Sigmoid colon (tissue), 7 donors: ENCODE data around the gene QSOX1. TPM values are rescaled to one million over a fixed set of nuclear protein-coding genes. Genes with fewer than 3 reads are reported as not detected.

Experiments used
- DNase-seq: peaks from one replicate; pipeline ENCODE4 v3.0.0-alpha.2; 2019
- H3K27ac ChIP-seq, 4 donors: fragments of 200-600 bp; sonication (generic); one replicate each; pipeline ENCODE4 v1.5.1; 2016 to 2019; ENCODE audit warnings: mild to moderate bottlenecking in 1 of 4
- H3K27me3 ChIP-seq, 3 donors: fragments of 200-600 bp; sonication (generic); one replicate each; pipeline ENCODE4 v1.5.1; 2019; ENCODE audit warnings: mild to moderate bottlenecking in 1 of 3
- H3K36me3 ChIP-seq, 4 donors: fragments of 200-600 bp; sonication (generic); one replicate each; pipeline ENCODE4 v1.5.1; 2016 to 2019
- H3K4me1 ChIP-seq, 4 donors: fragments of 200-600 bp; sonication (generic); one replicate each; pipeline ENCODE4 v1.5.1; 2017 to 2019
- H3K4me3 ChIP-seq, 4 donors: fragments of 200-600 bp; sonication (generic); one replicate each; pipeline ENCODE4 v1.5.1; 2017 to 2019; ENCODE audit warnings: mild to moderate bottlenecking in 2 of 4, moderate library complexity in 1 of 4
- H3K9me3 ChIP-seq, 4 donors: fragments of 200-600 bp in 3 of 4; sonication (generic) in 3 of 4; one replicate each; pipeline versions ENCODE4 v1.5.1 to v1.6.1; 2013 to 2019
- EP300 ChIP-seq, 4 donors: sonication (generic); formaldehyde crosslinking; IDR thresholded peaks; one replicate each; pipeline ENCODE4 v1.6.1; 2017; ENCODE audit warnings: antibody characterized with exemption in 4 of 4
- POLR2A ChIP-seq, 2 donors: fragments of 450-650 bp; IDR thresholded peaks; one replicate each; pipeline ENCODE4 v1.6.1; 2016; ENCODE audit warnings: antibody characterized with exemption in 2 of 2, mild to moderate bottlenecking in 2 of 2, moderate library complexity in 2 of 2
- POLR2AphosphoS5 ChIP-seq, 4 donors: sonication (generic); formaldehyde crosslinking; IDR thresholded peaks; one replicate each; pipeline ENCODE4 v1.6.1; 2017; ENCODE audit warnings: antibody characterized with exemption in 4 of 4
- WGBS, 2 donors: extraction: QIAGEN DNeasy Blood & Tissue Kit; methylation state at CpG; one replicate each; pipeline ENCODE4 v1.1.7; 2013; 5-methylcytosine and 5-hydroxymethylcytosine counted together
- intact Hi-C: fragments of 100-400 bp; cut with DNase I; formaldehyde crosslinking; loops from one replicate; pipeline ENCODE4 v1.15.1; 2023
- polyA plus RNA-seq, 3 donors: library from polyadenylated mRNA; stranded (reverse); fragments of 200-250 nt; gene quantifications; one replicate each; pipeline ENCODE4 v1.2.3, GENCODE V29; 2013
- total RNA-seq, 4 donors: library from RNA; depleted of rRNA; stranded (reverse); fragments of >200 nt; gene quantifications; one replicate each; pipeline ENCODE4 v1.1.0, GENCODE V29; 2016
- TF ChIP-seq, protein P1 (sequence below), 4 experiments: fragments of 450-650 bp in 3 of 4; fragments of 200-600 bp in 1 of 4; IDR thresholded peaks; one replicate each; pipeline ENCODE4 v1.5.1; 2016 to 2019; ENCODE audit warnings: antibody characterized with exemption in 4 of 4, mild to moderate bottlenecking in 3 of 4, moderate library complexity in 2 of 4
- donor health status: healthy with polysubstance abuse.
- donor health status: Bipolar disorder and iron deficiency.
- donor health status: healthy.

QSOX1 gene
- total and polyA plus RNA-seq, 7 donors, result 26.4 to 175 (median 71.9) TPM

DNA sequence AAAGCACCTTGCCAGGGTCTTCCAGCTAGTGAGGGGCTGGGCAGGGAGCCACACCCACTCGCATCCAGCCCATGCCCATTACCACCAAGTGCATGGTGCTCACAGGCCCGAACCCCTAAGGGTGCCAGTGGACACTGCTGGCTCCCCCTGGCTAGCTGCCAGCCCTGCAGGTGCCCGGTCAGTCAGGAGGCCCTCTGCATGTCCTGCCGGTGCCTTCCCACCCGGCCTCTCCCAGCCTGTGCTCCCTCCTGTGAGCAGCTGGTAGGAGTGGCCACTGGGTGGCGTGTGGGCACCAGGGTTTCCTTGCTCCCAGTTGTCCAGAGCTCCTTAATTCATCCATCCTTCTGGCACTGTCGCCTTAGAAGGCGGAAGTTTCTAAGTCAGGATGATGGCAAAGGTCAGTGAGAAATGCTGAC, 33.4 kb downstream of the QSOX1 start:
- peaks cover 22 to 92% (median 29%) of the 10 kb centered on the region in 4 donors for H3K36me3 ChIP-seq
- H3K4me3 ChIP-seq, result no peak overlapping the region
- no peaks in the 10 kb centered on the region for H3K4me1 ChIP-seq
- 35 to 66% methylated on average over 8 of the region's 8 CpGs for WGBS, 2 donors
- no peak overlapping the region for H3K27ac ChIP-seq
- intact Hi-C loops, result loop anchor here (5.0 kb wide), 1 partner anchor 294 kb away; no protein-coding TSS in a partner anchor
- no peak for DNase-seq
- TF ChIP-seq EP300 (IDR thresholded peaks at IDR 0.05), result no peak
- TF ChIP-seq, protein P1, sequence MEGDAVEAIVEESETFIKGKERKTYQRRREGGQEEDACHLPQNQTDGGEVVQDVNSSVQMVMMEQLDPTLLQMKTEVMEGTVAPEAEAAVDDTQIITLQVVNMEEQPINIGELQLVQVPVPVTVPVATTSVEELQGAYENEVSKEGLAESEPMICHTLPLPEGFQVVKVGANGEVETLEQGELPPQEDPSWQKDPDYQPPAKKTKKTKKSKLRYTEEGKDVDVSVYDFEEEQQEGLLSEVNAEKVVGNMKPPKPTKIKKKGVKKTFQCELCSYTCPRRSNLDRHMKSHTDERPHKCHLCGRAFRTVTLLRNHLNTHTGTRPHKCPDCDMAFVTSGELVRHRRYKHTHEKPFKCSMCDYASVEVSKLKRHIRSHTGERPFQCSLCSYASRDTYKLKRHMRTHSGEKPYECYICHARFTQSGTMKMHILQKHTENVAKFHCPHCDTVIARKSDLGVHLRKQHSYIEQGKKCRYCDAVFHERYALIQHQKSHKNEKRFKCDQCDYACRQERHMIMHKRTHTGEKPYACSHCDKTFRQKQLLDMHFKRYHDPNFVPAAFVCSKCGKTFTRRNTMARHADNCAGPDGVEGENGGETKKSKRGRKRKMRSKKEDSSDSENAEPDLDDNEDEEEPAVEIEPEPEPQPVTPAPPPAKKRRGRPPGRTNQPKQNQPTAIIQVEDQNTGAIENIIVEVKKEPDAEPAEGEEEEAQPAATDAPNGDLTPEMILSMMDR (IDR thresholded peaks at IDR 0.05), result peak in 2 of 4 experiments; percentile 38 to 44
- no peaks in the 10 kb centered on the region for H3K9me3 ChIP-seq
- no peaks in the 10 kb centered on the region for H3K27me3 ChIP-seq

DNA sequence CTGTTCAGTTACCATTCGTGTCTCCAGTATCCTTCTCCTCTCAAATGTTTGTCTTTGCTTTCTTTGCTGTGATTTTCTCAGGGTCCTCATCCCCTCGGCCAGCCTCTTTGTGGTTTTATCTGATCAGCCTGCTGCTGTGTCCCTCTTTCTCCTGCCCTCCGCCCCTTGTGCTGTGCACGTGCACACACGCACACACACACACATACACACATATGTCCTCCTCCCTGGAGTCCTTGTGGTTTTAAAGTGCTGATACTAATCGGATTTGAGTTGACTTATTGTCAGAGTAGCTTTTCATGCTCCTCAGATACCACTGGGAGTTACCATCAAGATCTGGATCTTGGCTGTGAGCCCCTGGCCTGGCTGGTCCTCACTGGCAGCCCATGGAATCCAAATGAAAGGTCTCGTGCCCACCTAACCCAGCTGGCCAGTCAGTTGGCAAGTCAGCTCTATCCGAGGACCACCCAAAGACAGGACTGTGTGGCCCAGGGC, 34.1 kb downstream of the QSOX1 start:
- Histone ChIP-seq H3K27ac (no peak overlapping the region), H3K4me1 (no peaks in the 10 kb centered on the region), H3K4me3 (no peak overlapping the region), H3K27me3 (no peaks in the 10 kb centered on the region), H3K36me3 (peaks cover 22 to 86% (median 29%) of the 10 kb centered on the region in 4 donors), H3K9me3 (no peaks in the 10 kb centered on the region)
- TF ChIP-seq EP300 (IDR thresholded peaks at IDR 0.05), result no peak
- TF ChIP-seq POLR2AphosphoS5 (IDR thresholded peaks at IDR 0.05), result no peak
- TF ChIP-seq POLR2A (IDR thresholded peaks at IDR 0.05), result no peak
- 90 to 92% methylated on average over 8 of the region's 8 CpGs for WGBS, 2 donors
- intact Hi-C loops, result loop anchor here (5.0 kb wide), 1 partner anchor 294 kb away; no protein-coding TSS in a partner anchor
- no peak for DNase-seq

DNA sequence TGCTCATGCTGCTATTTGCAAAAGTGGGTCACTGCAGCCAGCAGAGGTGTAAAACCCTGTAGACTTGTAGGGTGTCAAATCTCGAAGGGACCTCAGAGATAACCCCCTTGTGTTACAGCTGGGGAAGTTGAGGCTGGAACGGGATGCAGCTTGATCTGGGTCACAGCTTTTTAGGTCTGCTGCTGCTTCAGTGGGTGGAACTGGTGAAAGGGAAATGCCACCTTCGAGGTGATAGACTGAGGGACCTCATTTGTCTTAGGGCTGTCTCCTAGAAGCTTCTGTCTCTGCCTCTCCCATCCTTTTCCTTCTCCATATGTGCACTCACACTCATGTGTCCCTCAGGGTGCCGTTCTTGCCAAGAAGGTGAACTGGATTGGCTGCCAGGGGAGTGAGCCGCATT, 35.4 kb downstream of the QSOX1 start:
- no peaks in the 10 kb centered on the region for H3K4me1 ChIP-seq
- H3K4me3 ChIP-seq, result no peak overlapping the region
- DNase-seq, result no peak
- H3K27ac ChIP-seq, result no peak overlapping the region
- H3K27me3 ChIP-seq, result no peaks in the 10 kb centered on the region
- 90 to 91% methylated on average over 5 of the region's 5 CpGs for WGBS, 2 donors
- TF ChIP-seq, protein P1 (IDR thresholded peaks at IDR 0.05), result no peak
- peaks cover 17 to 79% (median 29%) of the 10 kb centered on the region in 4 donors for H3K36me3 ChIP-seq
- intact Hi-C loops, result no loop called here
- no peaks in the 10 kb centered on the region for H3K9me3 ChIP-seq

DNA sequence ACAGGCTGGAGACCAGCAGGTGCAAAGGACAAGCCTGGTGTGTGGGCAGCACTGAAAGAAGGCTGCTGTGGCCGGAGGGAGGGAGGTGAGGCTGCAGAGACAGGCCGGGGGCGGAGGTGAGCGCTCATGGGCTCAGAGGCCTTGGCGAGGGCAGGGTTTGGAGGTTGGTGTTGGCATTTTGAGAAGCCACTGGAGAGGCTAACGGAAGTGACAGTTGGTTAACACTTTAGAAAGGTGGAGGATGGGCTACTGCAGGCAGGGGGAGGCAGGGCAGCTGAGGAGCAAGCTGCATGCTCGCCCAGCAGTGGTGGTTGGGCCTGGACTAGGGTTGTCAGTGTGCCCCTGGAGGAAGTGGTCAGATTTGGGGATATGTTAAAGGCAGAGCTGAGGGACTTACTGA, 37.5 kb downstream of the QSOX1 start:
- H3K4me1 ChIP-seq, result no peaks in the 10 kb centered on the region
- no peak for DNase-seq
- no peak overlapping the region for H3K4me3 ChIP-seq
- H3K36me3 ChIP-seq, result peaks cover 17 to 77% (median 25%) of the 10 kb centered on the region in 4 donors
- H3K9me3 ChIP-seq, result no peaks in the 10 kb centered on the region
- 88 to 95% methylated on average over 7 of the region's 7 CpGs for WGBS, 2 donors
- intact Hi-C loops, result no loop called here
- no peak overlapping the region for H3K27ac ChIP-seq
- no peak for TF ChIP-seq EP300 (IDR thresholded peaks at IDR 0.05)
- TF ChIP-seq, protein P1 (IDR thresholded peaks at IDR 0.05), result no peak
- no peak for TF ChIP-seq POLR2A (IDR thresholded peaks at IDR 0.05)
- no peak for TF ChIP-seq POLR2AphosphoS5 (IDR thresholded peaks at IDR 0.05)
- no peaks in the 10 kb centered on the region for H3K27me3 ChIP-seq

DNA sequence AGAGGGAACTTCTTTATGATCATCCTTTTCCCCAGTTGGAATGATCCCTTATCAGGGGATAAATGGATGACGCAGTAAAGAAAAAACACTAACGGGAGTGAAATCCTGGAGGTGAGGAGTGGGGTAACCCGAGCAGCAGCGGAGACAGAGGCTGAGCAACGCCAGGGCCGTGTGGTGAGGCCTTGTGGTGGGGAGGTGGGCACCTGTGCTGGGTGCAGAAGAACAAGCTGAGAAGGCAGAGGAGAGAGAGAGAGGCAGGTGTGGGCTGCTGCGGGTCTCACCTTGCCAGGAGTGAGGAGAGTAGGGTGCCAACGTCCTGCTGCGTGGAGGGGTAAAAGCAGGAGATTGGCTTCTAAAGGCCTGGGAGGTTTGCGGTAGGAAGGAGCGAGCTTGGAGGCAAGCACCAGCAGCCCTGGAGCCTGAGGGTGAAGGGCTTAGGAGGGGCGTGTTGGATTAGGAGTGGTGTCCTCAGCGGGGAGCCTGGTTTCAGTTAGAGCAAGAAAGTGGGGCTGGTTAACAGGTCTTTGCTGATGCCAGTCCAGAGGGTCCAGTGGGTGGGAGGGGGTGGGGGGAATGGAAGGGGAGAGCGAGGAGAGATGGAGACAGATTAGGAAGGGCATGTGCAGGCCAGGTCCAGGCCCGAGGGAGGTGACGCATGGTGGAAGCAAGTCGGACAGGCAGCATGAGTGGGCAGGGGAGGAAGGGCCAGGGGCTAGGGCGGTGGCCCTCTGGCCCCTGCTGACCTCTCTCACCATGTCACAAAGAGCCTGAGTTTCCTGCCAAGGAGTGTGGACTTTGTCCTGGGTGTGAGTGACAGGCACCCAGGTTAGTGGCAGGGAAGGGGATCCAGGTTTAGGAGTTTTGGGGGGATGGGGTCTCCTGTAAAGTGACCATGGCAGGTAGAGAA, 38.7 kb downstream of the QSOX1 start:
- 73 to 89% methylated on average over 18 of the region's 18 CpGs for WGBS, 2 donors
- Histone ChIP-seq H3K27me3 (no peaks in the 10 kb centered on the region), H3K4me3 (no peak overlapping the region), H3K4me1 (no peaks in the 10 kb centered on the region), H3K27ac (no peak overlapping the region), H3K36me3 (peaks cover 17 to 74% (median 23%) of the 10 kb centered on the region in 4 donors), H3K9me3 (no peaks in the 10 kb centered on the region)
- TF ChIP-seq EP300 (IDR thresholded peaks at IDR 0.05) (no peak), POLR2AphosphoS5 (IDR thresholded peaks at IDR 0.05) (no peak), POLR2A (IDR thresholded peaks at IDR 0.05) (no peak)
- TF ChIP-seq, protein P1 (IDR thresholded peaks at IDR 0.05), result no peak
- intact Hi-C loops, result no loop called here
- no peak for DNase-seq
